ENCODE data around the gene NLGN1. TPM values are rescaled to one million over a fixed set of nuclear protein-coding genes. Genes with fewer than 3 reads are reported as not detected.
A peak's percentile ranks its signal among the peaks of the same experiment; 100 is the strongest.

NLGN1 gene
- total RNA-seq, 4 donors from 2014 or later = 2.2 to 5.8 (median 3.0) TPM

GRCh38 chr3:173410849-173411248, 13.3 kb downstream of the NLGN1 start:
- Histone ChIP-seq H3K27ac (no peak overlapping the region), H3K4me1 (no peaks in the 10 kb centered on the region)

GRCh38 chr3:173411375-173411973, 13.9 kb downstream of the NLGN1 start:
- no peak for DNase-seq (ENCODE audit: low spot score in 2 of 2)
- 47% methylated on average over 5 of the region's 5 CpGs for WGBS

More at GRCh38 chr3:173410849-173411248, 13.3 kb downstream of the NLGN1 start:
- 86% methylated on average over 1 of the region's 1 CpG for WGBS
- H3K27me3 ChIP-seq = no peaks in the 10 kb centered on the region
- no peak for DNase-seq (ENCODE audit: low spot score in 2 of 2)
- TF ChIP-seq CTCF (IDR thresholded peaks at IDR 0.05) (no peak), POLR2A (IDR thresholded peaks at IDR 0.05) (no peak), EP300 (IDR thresholded peaks at IDR 0.05) (no peak), POLR2AphosphoS5 (IDR thresholded peaks at IDR 0.05) (no peak)
- H3K9me3 ChIP-seq = no peaks in the 10 kb centered on the region
- no peak overlapping the region for H3K4me3 ChIP-seq
- no peaks in the 10 kb centered on the region for H3K36me3 ChIP-seq

GRCh38 chr3:173416070-173416469, 18.5 kb downstream of the NLGN1 start:
- no peak for TF ChIP-seq CTCF (IDR thresholded peaks at IDR 0.05)
- TF ChIP-seq POLR2AphosphoS5 (IDR thresholded peaks at IDR 0.05) = no peak
- no peak for TF ChIP-seq POLR2A (IDR thresholded peaks at IDR 0.05)
- no peak for TF ChIP-seq EP300 (IDR thresholded peaks at IDR 0.05)
- 82% methylated on average over 1 of the region's 1 CpG for WGBS
- DNase-seq (ENCODE audit: low spot score in 2 of 2) = no peak

More at GRCh38 chr3:173411375-173411973, 13.9 kb downstream of the NLGN1 start:
- H3K4me3 ChIP-seq = no peak overlapping the region
- H3K4me1 ChIP-seq = no peaks in the 10 kb centered on the region
- H3K9me3 ChIP-seq = no peaks in the 10 kb centered on the region
- TF ChIP-seq CTCF (IDR thresholded peaks at IDR 0.05) (peak in 1 of 2 donors; percentile 15), EP300 (IDR thresholded peaks at IDR 0.05) (no peak)
- no peak overlapping the region for H3K27ac ChIP-seq
- no peaks in the 10 kb centered on the region for H3K27me3 ChIP-seq
- no peaks in the 10 kb centered on the region for H3K36me3 ChIP-seq

GRCh38 chr3:173429076-173429475, 31.5 kb downstream of the NLGN1 start:
- DNase-seq (ENCODE audit: low spot score in 2 of 2) = no peak
- Histone ChIP-seq H3K4me1 (no peaks in the 10 kb centered on the region), H3K9me3 (no peaks in the 10 kb centered on the region), H3K4me3 (no peak overlapping the region), H3K27ac (no peak overlapping the region), H3K27me3 (no peaks in the 10 kb centered on the region), H3K36me3 (no peaks in the 10 kb centered on the region)
- TF ChIP-seq CTCF (IDR thresholded peaks at IDR 0.05) = no peak
- TF ChIP-seq POLR2A (IDR thresholded peaks at IDR 0.05) = no peak
- no peak for TF ChIP-seq EP300 (IDR thresholded peaks at IDR 0.05)
- TF ChIP-seq POLR2AphosphoS5 (IDR thresholded peaks at IDR 0.05) = no peak
- WGBS = 93% methylated on average over 5 of the region's 5 CpGs

More at GRCh38 chr3:173416070-173416469, 18.5 kb downstream of the NLGN1 start:
- Histone ChIP-seq H3K9me3 (no peaks in the 10 kb centered on the region), H3K27ac (no peak overlapping the region), H3K4me3 (no peak overlapping the region), H3K4me1 (no peaks in the 10 kb centered on the region), H3K27me3 (no peaks in the 10 kb centered on the region), H3K36me3 (no peaks in the 10 kb centered on the region)

GRCh38 chr3:173429527-173429926, 32.0 kb downstream of the NLGN1 start:
- WGBS = 100% methylated on average over 1 of the region's 1 CpG
- Histone ChIP-seq H3K4me1 (no peaks in the 10 kb centered on the region), H3K27me3 (no peaks in the 10 kb centered on the region), H3K9me3 (no peaks in the 10 kb centered on the region), H3K4me3 (no peak overlapping the region), H3K27ac (no peak overlapping the region), H3K36me3 (no peaks in the 10 kb centered on the region)
- TF ChIP-seq POLR2A (IDR thresholded peaks at IDR 0.05) = no peak
- no peak for TF ChIP-seq POLR2AphosphoS5 (IDR thresholded peaks at IDR 0.05)
- TF ChIP-seq CTCF (IDR thresholded peaks at IDR 0.05) = no peak
- TF ChIP-seq EP300 (IDR thresholded peaks at IDR 0.05) = no peak
- DNase-seq (ENCODE audit: low spot score in 2 of 2) = no peak

Measured in suprapubic skin (tissue), 4 donors.